Measurements from ENCODE around the gene SMDT1.
"Not testable (repeated sequence)": the region's sequence is repeated elsewhere in the genome, so short reads cannot be mapped to it uniquely, and the experiment has no call there.

The SMDT1 gene

GRCh38 chr22:42108848-42109247 is 29.3 kb downstream of the SMDT1 start:
- H3K4me3 ChIP-seq (ENCODE audit: low read depth in 1 of 2, low read length in 2 of 2) = no peak overlapping the region
- H3K36me3 ChIP-seq (ENCODE audit: control insufficient read depth in 1 of 2, insufficient read depth in 2 of 2, low read length in 2 of 2) = no peaks in the 10 kb centered on the region
- no peaks in the 10 kb centered on the region for H3K4me1 ChIP-seq (ENCODE audit: control insufficient read depth in 1 of 2, insufficient read depth in 2 of 2, low read length in 2 of 2)
- H3K9me3 ChIP-seq (ENCODE audit: control insufficient read depth in 1 of 2, low read length in 2 of 2) = peaks cover 5 to 13% of the 10 kb centered on the region in 2 donors
- no peak overlapping the region for H3K9ac ChIP-seq (ENCODE audit: low read depth in 1 of 2, low read length in 2 of 2)
- H3K27ac ChIP-seq (ENCODE audit: low read depth, low read length) = no peak overlapping the region
- H3K27me3 ChIP-seq (ENCODE audit: control insufficient read depth in 1 of 2, insufficient read depth in 2 of 2, low read length in 2 of 2) = no peaks in the 10 kb centered on the region

GRCh38 chr22:42111798-42112197 is 32.3 kb downstream of the SMDT1 start:
- Histone ChIP-seq H3K9me3 (ENCODE audit: control insufficient read depth in 1 of 2, low read length in 2 of 2) (peaks cover 13% of the 10 kb centered on the region in 2 donors), H3K27me3 (ENCODE audit: control insufficient read depth in 1 of 2, insufficient read depth in 2 of 2, low read length in 2 of 2) (no peaks in the 10 kb centered on the region), H3K27ac (ENCODE audit: low read depth, low read length) (no peak overlapping the region), H3K4me1 (ENCODE audit: control insufficient read depth in 1 of 2, insufficient read depth in 2 of 2, low read length in 2 of 2) (no peaks in the 10 kb centered on the region), H3K9ac (ENCODE audit: low read depth in 1 of 2, low read length in 2 of 2) (no peak overlapping the region), H3K4me3 (ENCODE audit: low read depth in 1 of 2, low read length in 2 of 2) (no peak overlapping the region), H3K36me3 (ENCODE audit: control insufficient read depth in 1 of 2, insufficient read depth in 2 of 2, low read length in 2 of 2) (no peaks in the 10 kb centered on the region)

GRCh38 chr22:42112793-42113192 is 33.3 kb downstream of the SMDT1 start:
- peaks cover 13% of the 10 kb centered on the region in 2 donors for H3K9me3 ChIP-seq (ENCODE audit: control insufficient read depth in 1 of 2, low read length in 2 of 2)
- not testable (repeated sequence) for H3K27me3 ChIP-seq (ENCODE audit: control insufficient read depth in 1 of 2, insufficient read depth in 2 of 2, low read length in 2 of 2); H3K4me1 ChIP-seq (ENCODE audit: control insufficient read depth in 1 of 2, insufficient read depth in 2 of 2, low read length in 2 of 2); H3K9ac ChIP-seq (ENCODE audit: low read depth in 1 of 2, low read length in 2 of 2); H3K27ac ChIP-seq (ENCODE audit: low read depth, low read length); H3K4me3 ChIP-seq (ENCODE audit: low read depth in 1 of 2, low read length in 2 of 2); H3K36me3 ChIP-seq (ENCODE audit: control insufficient read depth in 1 of 2, insufficient read depth in 2 of 2, low read length in 2 of 2)

- no peak overlapping the region for H3K4me3 ChIP-seq (ENCODE audit: low read depth in 1 of 2, low read length in 2 of 2)
- peaks cover 13% of the 10 kb centered on the region in 2 donors for H3K9me3 ChIP-seq (ENCODE audit: control insufficient read depth in 1 of 2, low read length in 2 of 2)
- no peaks in the 10 kb centered on the region for H3K4me1 ChIP-seq (ENCODE audit: control insufficient read depth in 1 of 2, insufficient read depth in 2 of 2, low read length in 2 of 2)
- H3K27ac ChIP-seq (ENCODE audit: low read depth, low read length) = no peak overlapping the region
- H3K36me3 ChIP-seq (ENCODE audit: control insufficient read depth in 1 of 2, insufficient read depth in 2 of 2, low read length in 2 of 2) = no peaks in the 10 kb centered on the region
- no peaks in the 10 kb centered on the region for H3K27me3 ChIP-seq (ENCODE audit: control insufficient read depth in 1 of 2, insufficient read depth in 2 of 2, low read length in 2 of 2)
- H3K9ac ChIP-seq (ENCODE audit: low read depth in 1 of 2, low read length in 2 of 2) = no peak overlapping the region
Measured at GRCh38 chr22:42114721-42115120, 35.2 kb downstream of the SMDT1 start.

GRCh38 chr22:42115420-42115830 is 35.9 kb downstream of the SMDT1 start:
- not testable (repeated sequence) for H3K27ac ChIP-seq (ENCODE audit: low read depth, low read length); H3K4me1 ChIP-seq (ENCODE audit: control insufficient read depth in 1 of 2, insufficient read depth in 2 of 2, low read length in 2 of 2); H3K27me3 ChIP-seq (ENCODE audit: control insufficient read depth in 1 of 2, insufficient read depth in 2 of 2, low read length in 2 of 2); H3K36me3 ChIP-seq (ENCODE audit: control insufficient read depth in 1 of 2, insufficient read depth in 2 of 2, low read length in 2 of 2); H3K9ac ChIP-seq (ENCODE audit: low read depth in 1 of 2, low read length in 2 of 2); H3K4me3 ChIP-seq (ENCODE audit: low read depth in 1 of 2, low read length in 2 of 2)
- H3K9me3 ChIP-seq (ENCODE audit: control insufficient read depth in 1 of 2, low read length in 2 of 2) = peaks cover 13% of the 10 kb centered on the region in 2 donors

GRCh38 chr22:42116848-42117424 is 37.4 kb downstream of the SMDT1 start:
- H3K4me1 ChIP-seq (ENCODE audit: control insufficient read depth in 1 of 2, insufficient read depth in 2 of 2, low read length in 2 of 2) = no peaks in the 10 kb centered on the region
- no peak overlapping the region for H3K4me3 ChIP-seq (ENCODE audit: low read depth in 1 of 2, low read length in 2 of 2)
- H3K9me3 ChIP-seq (ENCODE audit: control insufficient read depth in 1 of 2, low read length in 2 of 2) = peaks cover 13% of the 10 kb centered on the region in 2 donors
- H3K9ac ChIP-seq (ENCODE audit: low read depth in 1 of 2, low read length in 2 of 2) = no peak overlapping the region
- H3K36me3 ChIP-seq (ENCODE audit: control insufficient read depth in 1 of 2, insufficient read depth in 2 of 2, low read length in 2 of 2) = no peaks in the 10 kb centered on the region
- no peak overlapping the region for H3K27ac ChIP-seq (ENCODE audit: low read depth, low read length)
- no peaks in the 10 kb centered on the region for H3K27me3 ChIP-seq (ENCODE audit: control insufficient read depth in 1 of 2, insufficient read depth in 2 of 2, low read length in 2 of 2)

GRCh38 chr22:42120231-42121021 is 40.9 kb downstream of the SMDT1 start:
- H3K27ac ChIP-seq (ENCODE audit: low read depth, low read length); H3K4me3 ChIP-seq (ENCODE audit: low read depth in 1 of 2, low read length in 2 of 2); H3K36me3 ChIP-seq (ENCODE audit: control insufficient read depth in 1 of 2, insufficient read depth in 2 of 2, low read length in 2 of 2); H3K9ac ChIP-seq (ENCODE audit: low read depth in 1 of 2, low read length in 2 of 2); H3K9me3 ChIP-seq (ENCODE audit: control insufficient read depth in 1 of 2, low read length in 2 of 2); H3K27me3 ChIP-seq (ENCODE audit: control insufficient read depth in 1 of 2, insufficient read depth in 2 of 2, low read length in 2 of 2); H3K4me1 ChIP-seq (ENCODE audit: control insufficient read depth in 1 of 2, insufficient read depth in 2 of 2, low read length in 2 of 2): not testable (repeated sequence)

GRCh38 chr22:42123529-42123928 is 44.0 kb downstream of the SMDT1 start:
- not testable (repeated sequence) for H3K4me1 ChIP-seq (ENCODE audit: control insufficient read depth in 1 of 2, insufficient read depth in 2 of 2, low read length in 2 of 2); H3K4me3 ChIP-seq (ENCODE audit: low read depth in 1 of 2, low read length in 2 of 2); H3K9me3 ChIP-seq (ENCODE audit: control insufficient read depth in 1 of 2, low read length in 2 of 2); H3K36me3 ChIP-seq (ENCODE audit: control insufficient read depth in 1 of 2, insufficient read depth in 2 of 2, low read length in 2 of 2); H3K9ac ChIP-seq (ENCODE audit: low read depth in 1 of 2, low read length in 2 of 2); H3K27me3 ChIP-seq (ENCODE audit: control insufficient read depth in 1 of 2, insufficient read depth in 2 of 2, low read length in 2 of 2); H3K27ac ChIP-seq (ENCODE audit: low read depth, low read length)

- H3K27ac ChIP-seq (ENCODE audit: low read depth, low read length) = no peak overlapping the region
- no peaks in the 10 kb centered on the region for H3K36me3 ChIP-seq (ENCODE audit: control insufficient read depth in 1 of 2, insufficient read depth in 2 of 2, low read length in 2 of 2)
- no peaks in the 10 kb centered on the region for H3K9me3 ChIP-seq (ENCODE audit: control insufficient read depth in 1 of 2, low read length in 2 of 2)
- H3K4me3 ChIP-seq (ENCODE audit: low read depth in 1 of 2, low read length in 2 of 2) = no peak overlapping the region
- H3K4me1 ChIP-seq (ENCODE audit: control insufficient read depth in 1 of 2, insufficient read depth in 2 of 2, low read length in 2 of 2) = peaks cover 0 to 7% of the 10 kb centered on the region in 2 donors
- no peaks in the 10 kb centered on the region for H3K27me3 ChIP-seq (ENCODE audit: control insufficient read depth in 1 of 2, insufficient read depth in 2 of 2, low read length in 2 of 2)
- no peak overlapping the region for H3K9ac ChIP-seq (ENCODE audit: low read depth in 1 of 2, low read length in 2 of 2)
Measured at GRCh38 chr22:42127606-42128005, 48.1 kb downstream of the SMDT1 start.

GRCh38 chr22:42128007-42128406 is 48.5 kb downstream of the SMDT1 start:
- H3K9ac ChIP-seq (ENCODE audit: low read depth in 1 of 2, low read length in 2 of 2); H3K4me3 ChIP-seq (ENCODE audit: low read depth in 1 of 2, low read length in 2 of 2); H3K27me3 ChIP-seq (ENCODE audit: control insufficient read depth in 1 of 2, insufficient read depth in 2 of 2, low read length in 2 of 2); H3K27ac ChIP-seq (ENCODE audit: low read depth, low read length); H3K4me1 ChIP-seq (ENCODE audit: control insufficient read depth in 1 of 2, insufficient read depth in 2 of 2, low read length in 2 of 2); H3K9me3 ChIP-seq (ENCODE audit: control insufficient read depth in 1 of 2, low read length in 2 of 2); H3K36me3 ChIP-seq (ENCODE audit: control insufficient read depth in 1 of 2, insufficient read depth in 2 of 2, low read length in 2 of 2): not testable (repeated sequence)

All from duodenal mucosa (tissue), 2 donors.